ENCODE measurements around the gene CDK18.

DNA sequence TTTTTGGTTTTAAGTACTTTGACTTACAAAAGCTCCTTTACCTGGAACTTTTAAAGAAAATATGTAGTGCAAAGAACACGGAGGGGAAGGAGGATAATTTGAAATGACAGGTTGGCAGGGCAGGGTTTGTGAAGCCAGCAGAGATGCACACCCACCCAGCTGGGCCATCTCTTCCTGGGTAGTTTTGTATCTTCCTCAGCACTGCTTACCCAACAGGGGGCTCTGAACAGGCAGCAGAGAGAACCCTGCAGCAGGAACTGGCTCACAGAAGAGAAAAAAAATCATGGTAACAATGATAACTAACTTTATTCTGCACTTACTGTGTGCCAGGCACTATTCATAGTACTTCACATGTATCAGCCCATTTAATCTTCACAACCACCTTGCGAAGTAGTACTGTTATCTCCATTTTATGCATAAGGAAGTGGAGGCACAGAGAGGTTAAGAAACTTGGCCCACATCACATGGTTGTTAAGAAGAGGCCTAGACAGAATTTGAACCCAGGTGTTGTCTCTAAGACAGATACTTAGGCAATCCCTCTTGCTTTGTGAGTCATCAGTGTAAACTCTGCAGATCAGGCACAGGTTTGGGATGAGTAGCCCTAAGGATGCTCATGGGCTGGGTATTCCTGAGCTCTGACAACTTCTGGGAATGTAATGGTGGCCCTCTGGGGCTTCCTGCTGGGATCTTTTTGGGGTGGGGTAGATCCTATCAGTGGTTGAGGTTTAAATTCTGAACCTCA, 66.5 kb downstream of the CDK18 start:
- TF ChIP-seq, protein P1, sequence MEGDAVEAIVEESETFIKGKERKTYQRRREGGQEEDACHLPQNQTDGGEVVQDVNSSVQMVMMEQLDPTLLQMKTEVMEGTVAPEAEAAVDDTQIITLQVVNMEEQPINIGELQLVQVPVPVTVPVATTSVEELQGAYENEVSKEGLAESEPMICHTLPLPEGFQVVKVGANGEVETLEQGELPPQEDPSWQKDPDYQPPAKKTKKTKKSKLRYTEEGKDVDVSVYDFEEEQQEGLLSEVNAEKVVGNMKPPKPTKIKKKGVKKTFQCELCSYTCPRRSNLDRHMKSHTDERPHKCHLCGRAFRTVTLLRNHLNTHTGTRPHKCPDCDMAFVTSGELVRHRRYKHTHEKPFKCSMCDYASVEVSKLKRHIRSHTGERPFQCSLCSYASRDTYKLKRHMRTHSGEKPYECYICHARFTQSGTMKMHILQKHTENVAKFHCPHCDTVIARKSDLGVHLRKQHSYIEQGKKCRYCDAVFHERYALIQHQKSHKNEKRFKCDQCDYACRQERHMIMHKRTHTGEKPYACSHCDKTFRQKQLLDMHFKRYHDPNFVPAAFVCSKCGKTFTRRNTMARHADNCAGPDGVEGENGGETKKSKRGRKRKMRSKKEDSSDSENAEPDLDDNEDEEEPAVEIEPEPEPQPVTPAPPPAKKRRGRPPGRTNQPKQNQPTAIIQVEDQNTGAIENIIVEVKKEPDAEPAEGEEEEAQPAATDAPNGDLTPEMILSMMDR (IDR thresholded peaks at IDR 0.05; ENCODE audit: low read depth, low read length) = no peak
- TF ChIP-seq EZH2phosphoT487 (IDR thresholded peaks at IDR 0.05; ENCODE audit: low read depth) = no peak

Measured in OCI-LY3 (cell line).